Epithelial cell of esophagus (primary cell): ENCODE results near the gene ORC1.
A peak's percentile ranks its signal among the peaks of the same experiment; 100 is the strongest.

Experiments
- DNase-seq: peaks from one replicate; pipeline ENCODE4 v3.0.0; 2010; ENCODE audit warnings: low read depth
- H3K4me3 ChIP-seq: 2 replicates; pipeline ENCODE4 v1.5.1; 2011; ENCODE audit warnings: mild to moderate bottlenecking, low read length, control low read depth
- CTCF ChIP-seq: IDR thresholded peaks from 2 replicates; pipeline ENCODE4 v1.5.1; 2011; ENCODE audit warnings: low read depth, mild to moderate bottlenecking, low read length, control low read depth, inconsistent platforms; ENCODE audit not compliant: insufficient read depth; ENCODE audit errors: missing control alignments

ORC1 gene

GRCh38 chr1:52352690-52353089 is 51.5 kb downstream of the ORC1 start:
- no peak for TF ChIP-seq CTCF
- no peak overlapping the region for H3K4me3 ChIP-seq
- no peak for DNase-seq

GRCh38 chr1:52348704-52349300 is 55.4 kb downstream of the ORC1 start:
- TF ChIP-seq CTCF = peak; percentile 70
- DNase-seq = peak; percentile 63
- no peak overlapping the region for H3K4me3 ChIP-seq

- no peak for DNase-seq
- no peak overlapping the region for H3K4me3 ChIP-seq
- no peak for TF ChIP-seq CTCF
Measured at GRCh38 chr1:52346653-52347052, 57.6 kb downstream of the ORC1 start.

GRCh38 chr1:52345252-52345651 is 59.0 kb downstream of the ORC1 start:
- no peak overlapping the region for H3K4me3 ChIP-seq
- no peak for TF ChIP-seq CTCF
- peak; percentile 7 for DNase-seq

GRCh38 chr1:52343979-52344378 is 60.2 kb downstream of the ORC1 start:
- no peak overlapping the region for H3K4me3 ChIP-seq
- no peak for TF ChIP-seq CTCF
- DNase-seq = no peak

- no peak for DNase-seq
- H3K4me3 ChIP-seq = no peak overlapping the region
- no peak for TF ChIP-seq CTCF
Measured at GRCh38 chr1:52341655-52342260, 62.5 kb downstream of the ORC1 start.

- no peak for TF ChIP-seq CTCF
- H3K4me3 ChIP-seq = no peak overlapping the region
- DNase-seq = no peak
Measured at GRCh38 chr1:52337439-52337838, 66.8 kb downstream of the ORC1 start.
